ENCODE results near the gene MAB21L2.

The MAB21L2 gene

GRCh38 chr4:150599547-150599946, 17.6 kb downstream of the MAB21L2 start:
- no peak for DNase-seq (ENCODE audit: low read depth in 1 of 2, low spot score in 1 of 2)
- TF ChIP-seq CTCF (IDR thresholded peaks at IDR 0.05; ENCODE audit: insufficient read depth, low read length) (no peak), POLR2AphosphoS5 (IDR thresholded peaks at IDR 0.05; ENCODE audit: low read depth) (no peak), SPI1 (IDR thresholded peaks at IDR 0.05; ENCODE audit: borderline replicate concordance, low read depth) (no peak), GABPA (IDR thresholded peaks at IDR 0.05; ENCODE audit: low read depth) (no peak), REST (IDR thresholded peaks at IDR 0.05; ENCODE audit: insufficient replicate concordance, low read depth) (no peak)
- no peak overlapping the region for H3K4me3 ChIP-seq (replicated peaks; ENCODE audit: insufficient read depth, low read length)
- H3K27ac ChIP-seq (replicated peaks): no peak overlapping the region
- no peaks in the 10 kb centered on the region for H3K27me3 ChIP-seq (ENCODE audit: insufficient read depth, poor library complexity, severe bottlenecking)

GRCh38 chr4:150600812-150601445, 19.0 kb downstream of the MAB21L2 start:
- H3K27me3 ChIP-seq (ENCODE audit: insufficient read depth, poor library complexity, severe bottlenecking): no peaks in the 10 kb centered on the region
- no peak for TF ChIP-seq SPI1 (IDR thresholded peaks at IDR 0.05; ENCODE audit: borderline replicate concordance, low read depth)
- no peak for TF ChIP-seq REST (IDR thresholded peaks at IDR 0.05; ENCODE audit: insufficient replicate concordance, low read depth)
- no peak for TF ChIP-seq CTCF (IDR thresholded peaks at IDR 0.05; ENCODE audit: insufficient read depth, low read length)
- TF ChIP-seq POLR2AphosphoS5 (IDR thresholded peaks at IDR 0.05; ENCODE audit: low read depth): no peak
- no peak for TF ChIP-seq GABPA (IDR thresholded peaks at IDR 0.05; ENCODE audit: low read depth)
- no peak overlapping the region for H3K4me3 ChIP-seq (replicated peaks; ENCODE audit: insufficient read depth, low read length)
- no peak overlapping the region for H3K27ac ChIP-seq (replicated peaks)
- DNase-seq (ENCODE audit: low read depth in 1 of 2, low spot score in 1 of 2): no peak

GRCh38 chr4:150609131-150609530, 27.2 kb downstream of the MAB21L2 start:
- DNase-seq (ENCODE audit: low read depth in 1 of 2, low spot score in 1 of 2): no peak
- no peaks in the 10 kb centered on the region for H3K27me3 ChIP-seq (ENCODE audit: insufficient read depth, poor library complexity, severe bottlenecking)
- H3K4me3 ChIP-seq (replicated peaks; ENCODE audit: insufficient read depth, low read length): no peak overlapping the region
- TF ChIP-seq CTCF (IDR thresholded peaks at IDR 0.05; ENCODE audit: insufficient read depth, low read length) (no peak), REST (IDR thresholded peaks at IDR 0.05; ENCODE audit: insufficient replicate concordance, low read depth) (no peak), SPI1 (IDR thresholded peaks at IDR 0.05; ENCODE audit: borderline replicate concordance, low read depth) (no peak), GABPA (IDR thresholded peaks at IDR 0.05; ENCODE audit: low read depth) (no peak), POLR2AphosphoS5 (IDR thresholded peaks at IDR 0.05; ENCODE audit: low read depth) (no peak)
- no peak overlapping the region for H3K27ac ChIP-seq (replicated peaks)
